HG03521 (cell line): ENCODE measurements around the gene NEK10.
"Not testable (repeated sequence)": the region's sequence is repeated elsewhere in the genome, so short reads cannot be mapped to it uniquely, and the experiment has no call there.

Experiments used
- ATAC-seq: cut with Tn5 transposase; IDR thresholded peaks from one replicate; pipeline ENCODE4 v1.9.1; 2021; ENCODE audit warnings: mild to moderate bottlenecking, moderate library complexity; ENCODE audit not compliant: unreplicated experiment

The NEK10 gene

DNA sequence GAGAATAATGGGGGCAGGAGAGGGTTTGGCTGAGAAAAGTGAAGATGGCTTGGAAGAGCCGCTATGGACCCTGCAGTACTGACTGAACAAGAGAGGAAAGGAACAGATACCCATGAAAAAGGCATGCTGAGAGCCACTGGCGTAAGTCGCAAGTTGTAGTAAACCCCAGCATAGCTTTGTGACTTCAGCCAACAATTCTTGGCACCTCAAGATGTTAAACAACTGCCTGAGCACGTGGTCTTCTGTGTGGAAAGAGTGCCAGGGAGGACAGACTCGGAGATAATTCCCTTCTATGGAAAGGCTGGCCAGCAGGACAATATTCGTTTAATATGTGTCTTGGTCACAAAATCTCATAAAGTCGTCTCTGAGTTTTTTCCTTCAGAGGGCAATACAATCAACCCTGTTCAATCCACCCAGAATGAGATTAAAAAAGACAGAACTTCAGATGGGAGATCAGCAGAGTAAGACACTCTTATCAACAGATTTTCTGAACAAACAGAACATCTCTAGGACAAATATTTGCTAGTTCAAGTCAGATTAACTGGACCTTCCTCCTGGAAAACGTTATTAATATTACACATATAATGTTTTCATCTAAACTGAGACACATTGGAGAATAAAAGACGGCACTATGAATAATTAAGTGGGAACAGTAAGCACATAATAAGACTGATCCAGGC is 49.2 kb downstream of the NEK10 start:
- no peak for ATAC-seq

DNA sequence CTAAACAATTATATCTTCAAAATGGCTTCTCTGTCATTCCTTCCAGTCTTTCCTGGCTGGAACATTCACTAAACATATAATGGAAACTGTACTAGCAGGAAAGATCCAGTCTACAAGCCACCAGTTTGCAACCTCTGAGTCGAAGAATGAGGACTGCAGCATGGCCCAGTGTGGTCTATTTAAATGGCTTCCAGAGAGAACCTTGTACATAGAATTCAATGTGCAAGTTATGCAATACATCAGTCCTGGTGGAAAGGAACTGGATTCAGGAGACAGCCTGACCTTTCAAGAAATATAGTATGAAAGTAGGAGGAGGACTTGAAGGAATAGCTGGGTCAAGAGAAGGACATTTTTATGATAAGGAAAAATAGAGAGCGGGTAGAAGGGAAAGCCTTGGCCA is 49.9 kb downstream of the NEK10 start:
- no peak for ATAC-seq

DNA sequence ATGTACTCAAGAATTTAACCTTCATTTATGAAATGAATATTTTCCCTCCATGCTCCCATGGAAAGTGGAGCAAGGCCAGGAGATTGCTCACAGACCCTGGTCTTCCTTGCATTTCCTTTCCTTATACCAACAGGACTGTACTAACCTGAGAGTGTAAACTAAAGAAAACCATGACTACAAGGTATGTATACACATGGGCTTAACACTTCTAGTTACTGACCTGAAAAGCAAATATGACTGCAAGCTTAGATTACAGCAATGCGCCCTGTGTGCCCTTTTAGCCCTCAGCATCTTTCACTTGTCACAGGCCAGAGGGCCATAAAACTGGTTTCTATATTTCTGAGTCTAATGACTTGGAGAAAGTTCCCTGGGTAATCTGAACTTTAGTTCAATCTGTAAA is 52.1 kb downstream of the NEK10 start:
- ATAC-seq, result no peak

DNA sequence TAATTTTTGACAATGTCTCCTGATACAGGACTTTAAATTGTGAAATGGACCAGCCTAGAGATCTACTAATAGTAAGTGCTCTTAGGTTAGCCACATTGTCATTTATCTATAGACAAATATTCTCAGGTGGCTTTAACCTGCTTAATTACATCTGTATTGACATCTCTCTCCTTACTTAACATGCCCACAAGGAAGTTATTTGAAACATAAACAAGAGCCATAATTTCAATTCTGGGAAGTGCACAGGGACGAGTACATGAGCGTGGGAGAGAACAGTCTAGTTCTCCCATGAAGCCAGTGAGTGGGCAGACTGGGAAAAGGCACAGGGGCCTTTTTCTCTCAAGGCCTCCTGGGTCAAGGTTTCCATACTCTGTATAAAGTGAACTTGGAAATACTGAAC is 54.2 kb downstream of the NEK10 start:
- ATAC-seq, result no peak

DNA sequence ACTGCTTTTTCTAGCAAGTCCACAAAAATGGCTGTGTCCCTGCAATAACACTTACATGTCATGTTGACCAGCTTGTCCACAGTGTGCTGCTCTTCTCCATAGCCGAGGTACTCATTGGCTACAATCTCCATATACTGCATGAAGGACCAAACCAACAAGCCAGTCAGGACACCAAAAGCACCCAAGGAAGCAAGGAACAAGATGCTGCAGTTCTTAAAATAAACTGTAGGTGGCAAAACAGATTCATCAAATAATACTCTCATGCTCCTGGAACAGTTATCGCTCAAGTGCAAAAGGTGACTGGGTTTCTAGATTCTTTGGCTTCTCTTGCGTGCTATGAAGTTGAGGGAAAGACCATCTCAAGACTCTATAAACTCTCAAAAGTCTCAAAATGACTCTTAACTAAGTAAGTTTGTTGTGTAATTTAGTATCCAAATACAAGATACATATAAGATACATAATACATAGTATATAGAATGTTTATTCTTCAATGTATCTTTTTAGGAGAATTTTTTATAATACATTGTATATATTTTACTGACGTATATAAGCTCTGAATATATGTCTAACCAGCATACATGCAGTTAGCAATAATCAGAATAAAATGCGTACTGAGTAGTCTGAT is 57.0 kb downstream of the NEK10 start:
- no peak for ATAC-seq

DNA sequence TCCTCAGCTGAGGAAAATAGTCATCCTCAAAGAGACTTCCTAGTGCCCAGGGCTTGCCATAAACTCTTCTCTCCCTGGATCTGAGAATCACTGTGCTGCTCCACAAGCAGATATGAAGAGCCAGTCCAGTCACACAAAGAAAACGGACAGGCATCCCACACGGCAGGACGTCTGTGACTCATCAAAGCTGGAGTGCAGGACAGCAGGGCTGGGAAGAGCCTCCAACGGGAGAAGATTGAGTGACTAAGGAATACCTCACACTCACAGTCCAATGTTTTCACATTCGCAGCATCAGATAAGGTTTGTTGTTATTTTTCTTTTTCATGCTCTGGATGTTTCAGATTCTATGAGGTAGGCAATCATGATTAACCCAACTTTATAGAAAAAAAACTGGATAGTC is 57.8 kb downstream of the NEK10 start:
- no peak for ATAC-seq

DNA sequence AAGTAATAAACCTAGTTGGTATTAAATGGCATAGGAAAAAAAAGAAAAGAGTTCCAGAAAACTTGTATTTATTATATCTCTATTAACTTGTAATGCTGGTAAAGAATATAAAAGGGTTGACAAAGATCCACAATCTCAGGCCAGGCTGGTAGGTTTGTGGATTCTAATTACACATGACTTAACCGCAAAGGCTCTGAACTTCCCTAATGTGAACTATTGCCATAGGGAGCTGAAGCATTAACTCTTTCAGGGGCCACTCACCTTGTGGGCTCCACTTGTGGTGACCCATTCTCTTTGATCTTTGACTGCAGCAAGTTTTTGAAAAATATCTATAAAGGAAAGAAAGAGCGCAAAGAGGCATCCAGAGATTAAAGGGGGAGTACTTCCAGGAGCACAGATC is 58.5 kb downstream of the NEK10 start:
- ATAC-seq, result no peak

DNA sequence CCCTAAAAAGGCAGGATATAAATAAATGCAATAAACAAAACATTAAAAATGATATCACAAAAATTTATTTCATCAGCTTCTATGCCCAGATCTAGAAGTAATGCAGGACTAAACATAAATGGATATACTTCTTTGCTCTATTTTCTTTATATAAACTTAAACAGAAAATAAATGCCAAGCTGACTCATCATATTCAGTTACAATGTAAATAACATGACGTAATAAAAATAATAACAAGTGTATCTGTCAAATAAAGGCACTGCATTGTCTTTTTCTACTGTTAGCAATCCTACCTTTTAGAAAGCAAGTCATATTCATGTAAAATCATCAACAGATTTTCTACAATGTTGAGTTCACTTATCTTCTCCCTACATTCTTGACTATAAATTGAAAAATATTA is 61.6 kb downstream of the NEK10 start:
- no peak for ATAC-seq

DNA sequence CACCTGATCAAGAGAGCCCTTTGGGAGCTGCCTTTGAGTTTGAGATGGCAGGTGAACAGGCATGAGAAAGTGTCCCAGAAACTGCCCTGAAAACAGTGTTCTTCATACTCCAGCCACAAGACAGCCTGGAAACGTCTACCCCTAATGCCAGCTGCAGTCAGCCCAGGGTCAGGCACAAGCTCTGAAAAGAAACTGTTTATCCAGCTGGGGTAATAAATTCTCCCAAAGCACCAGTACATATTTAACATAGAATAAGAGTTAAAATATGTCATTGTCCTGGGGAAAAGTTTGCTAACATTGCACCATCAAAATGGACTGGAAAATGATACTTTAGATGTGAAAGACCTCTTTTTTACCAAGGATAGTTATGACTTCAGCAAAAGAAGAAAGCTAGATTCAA is 66.3 kb downstream of the NEK10 start:
- ATAC-seq, result no peak

DNA sequence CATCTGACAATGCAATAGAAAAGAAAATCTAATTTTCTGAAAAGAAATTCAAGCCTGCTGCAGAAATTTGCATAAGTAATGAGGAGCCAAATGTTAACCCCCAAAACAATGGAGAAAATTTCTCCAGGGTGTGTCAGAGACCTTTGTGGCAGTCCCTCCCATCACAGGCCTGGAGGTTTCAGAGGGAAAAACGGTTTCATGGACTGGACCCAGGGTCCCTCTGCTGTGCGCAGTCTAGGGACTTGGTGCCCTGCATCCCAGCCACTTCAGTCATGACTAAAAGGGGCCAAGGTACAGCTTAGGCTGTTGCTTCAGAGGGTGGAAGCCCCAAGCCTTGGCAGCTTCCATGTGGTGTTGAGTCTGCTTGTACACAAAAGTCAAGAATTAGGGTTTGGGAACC is 70.2 kb downstream of the NEK10 start:
- ATAC-seq, result not testable (repeated sequence)

DNA sequence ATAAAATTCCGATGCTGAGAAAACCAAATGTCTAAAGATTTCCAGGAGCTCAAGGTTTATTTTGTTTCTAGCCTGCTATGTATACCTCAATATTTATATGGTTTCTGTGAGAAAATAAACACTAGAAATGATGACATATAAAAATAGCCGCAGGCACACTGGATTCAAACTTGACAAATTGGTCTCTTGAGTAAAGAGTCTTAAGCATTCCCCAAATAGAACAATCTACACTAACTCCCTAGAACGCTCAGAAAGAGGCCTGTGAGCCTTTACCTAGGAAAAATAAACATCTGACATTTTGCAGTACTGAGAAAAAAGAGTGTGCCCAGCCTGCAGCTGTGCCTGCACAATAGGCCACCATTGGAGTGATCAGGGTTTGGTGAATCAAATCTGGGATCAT is 75.2 kb downstream of the NEK10 start:
- no peak for ATAC-seq

DNA sequence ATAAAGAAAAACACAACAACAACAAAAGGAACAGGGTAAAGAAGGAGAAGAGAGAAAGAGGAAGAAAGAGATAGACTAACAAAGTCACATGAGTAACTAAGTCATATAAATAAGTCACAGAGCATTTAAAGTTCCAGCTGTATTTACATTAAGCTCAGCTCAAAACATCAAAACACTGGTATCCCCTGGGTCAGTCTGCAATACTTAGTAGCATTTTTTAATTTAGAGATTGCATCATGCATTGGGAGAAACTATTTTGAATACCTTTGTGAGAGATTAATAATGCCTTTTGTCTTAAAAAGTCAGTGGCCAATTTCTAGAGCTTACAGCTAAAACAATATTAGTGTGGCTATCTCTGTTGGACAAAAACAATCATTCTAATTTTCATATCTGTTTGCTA is 78.4 kb downstream of the NEK10 start:
- ATAC-seq, result no peak

DNA sequence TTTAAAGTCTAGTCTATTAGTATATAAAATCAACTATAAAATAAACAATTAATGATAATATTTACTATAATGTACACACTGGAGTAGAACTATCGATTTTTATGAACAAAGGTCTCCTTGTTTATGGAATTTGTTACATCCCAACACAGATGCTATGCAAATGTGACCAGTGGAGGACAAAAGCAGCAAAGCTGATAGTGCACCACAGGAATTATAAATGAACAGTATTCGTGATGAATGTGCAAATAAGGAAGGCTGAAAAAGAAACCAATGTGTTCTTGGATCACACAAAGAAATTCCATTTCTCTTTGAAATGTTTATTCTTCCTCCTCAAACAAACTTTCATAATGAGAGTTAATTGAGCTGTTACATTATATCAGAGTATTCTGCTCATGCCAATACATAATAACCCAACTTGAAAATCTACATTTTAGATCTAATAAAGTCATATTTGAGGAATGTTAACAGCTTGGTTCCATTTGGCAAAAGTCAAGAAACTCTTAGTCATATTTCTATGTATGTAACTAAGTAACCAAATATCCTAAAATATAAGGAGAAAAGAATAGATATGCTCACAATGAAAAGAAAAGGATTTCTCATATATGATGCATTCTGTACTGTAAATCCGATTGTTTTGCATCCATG is 79.3 kb downstream of the NEK10 start:
- no peak for ATAC-seq

DNA sequence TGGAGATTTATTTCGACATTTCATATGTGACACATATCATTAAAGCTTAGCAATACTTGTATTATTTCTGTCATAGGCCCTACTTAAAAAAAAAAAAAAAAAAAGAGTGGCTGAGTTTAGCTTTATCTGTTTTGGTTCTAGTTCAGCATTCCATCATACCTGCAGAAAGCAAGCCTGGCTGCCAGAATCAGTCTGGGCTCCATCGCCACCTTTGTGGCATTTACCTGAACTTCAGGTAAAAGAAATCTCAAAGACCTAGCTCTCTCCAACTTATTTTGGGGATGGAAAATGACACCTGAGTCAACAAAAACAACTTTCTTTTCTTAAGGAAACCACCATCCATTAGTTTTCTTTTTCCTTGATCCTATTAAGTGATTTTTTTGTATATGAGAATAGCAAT is 82.1 kb downstream of the NEK10 start:
- ATAC-seq, result no peak

DNA sequence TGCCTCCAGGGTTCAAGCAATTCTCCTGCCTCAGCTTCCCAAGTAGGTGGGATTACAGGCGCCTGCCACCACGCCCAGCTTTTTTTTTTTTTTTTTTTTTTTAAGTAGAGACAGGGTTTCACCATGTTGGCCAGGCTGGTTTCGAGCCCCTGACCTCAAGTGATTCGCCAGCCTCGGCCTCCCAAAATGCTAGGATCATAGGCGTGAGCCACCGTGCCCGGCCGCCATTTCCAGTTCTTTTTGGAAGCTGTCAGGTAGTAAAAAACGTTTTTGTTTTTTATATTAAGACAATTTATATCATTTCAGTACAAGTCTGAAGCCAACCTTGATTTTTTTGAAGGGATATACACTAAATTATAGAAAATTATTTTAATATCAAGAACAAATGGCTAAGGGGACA is 82.7 kb downstream of the NEK10 start:
- not testable (repeated sequence) for ATAC-seq

DNA sequence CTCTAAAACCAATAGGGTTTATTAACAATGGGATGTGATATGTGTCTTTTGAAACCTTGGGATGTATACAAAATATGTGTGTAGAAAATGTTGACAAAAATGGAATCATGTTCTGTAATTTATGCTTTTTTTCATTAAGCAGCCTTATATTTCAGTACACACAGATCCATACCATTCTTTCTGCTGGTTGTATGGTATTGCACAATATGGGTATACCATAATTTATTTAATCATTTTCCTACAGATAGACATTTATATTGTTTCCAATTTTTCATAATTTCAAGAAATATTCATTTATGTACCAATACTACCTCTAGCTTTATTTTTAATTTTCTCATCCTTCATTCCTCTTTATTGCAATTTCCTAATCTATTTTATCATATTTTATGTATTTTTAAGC is 83.5 kb downstream of the NEK10 start:
- ATAC-seq, result no peak

DNA sequence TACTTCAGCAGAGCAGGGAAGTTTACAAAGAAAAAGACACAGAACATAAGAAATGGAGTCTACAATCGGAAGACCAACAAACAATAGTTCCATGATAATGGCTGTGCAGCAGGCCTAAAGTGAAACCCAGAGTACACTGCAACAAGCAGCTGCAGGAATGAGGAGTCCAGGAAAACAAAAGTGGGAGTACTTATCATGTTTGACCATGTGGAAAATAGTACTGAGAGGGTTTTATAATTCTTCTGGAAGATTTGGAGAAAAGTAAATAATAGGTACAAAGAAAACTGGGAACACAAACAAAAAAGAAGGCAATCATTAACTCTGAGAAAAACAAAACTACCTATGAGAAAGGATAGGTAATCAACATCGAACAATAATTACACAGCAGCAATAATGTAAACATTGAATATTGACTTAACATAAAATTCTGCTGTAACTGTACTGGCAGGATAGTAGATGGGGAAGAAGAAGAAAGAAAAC is 87.5 kb downstream of the NEK10 start:
- no peak for ATAC-seq

DNA sequence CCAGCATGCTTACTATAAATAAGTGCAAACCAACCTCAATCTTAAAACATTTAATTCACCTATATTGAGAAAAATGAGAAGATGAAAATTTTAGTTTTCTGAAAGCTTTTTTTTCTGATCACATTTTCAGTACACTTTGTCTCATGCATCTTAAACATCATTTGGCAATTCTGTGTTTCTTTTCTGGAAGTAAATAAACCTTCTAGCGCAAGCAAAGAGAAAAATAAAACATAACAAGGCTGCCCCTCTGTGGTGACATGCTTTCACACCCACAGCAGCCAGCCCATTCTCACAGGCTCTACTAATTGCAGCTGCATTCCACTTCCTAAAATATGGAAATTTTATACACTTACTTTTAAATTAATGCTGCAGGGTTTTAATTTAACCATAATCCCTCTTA is 90.1 kb downstream of the NEK10 start:
- no peak for ATAC-seq

DNA sequence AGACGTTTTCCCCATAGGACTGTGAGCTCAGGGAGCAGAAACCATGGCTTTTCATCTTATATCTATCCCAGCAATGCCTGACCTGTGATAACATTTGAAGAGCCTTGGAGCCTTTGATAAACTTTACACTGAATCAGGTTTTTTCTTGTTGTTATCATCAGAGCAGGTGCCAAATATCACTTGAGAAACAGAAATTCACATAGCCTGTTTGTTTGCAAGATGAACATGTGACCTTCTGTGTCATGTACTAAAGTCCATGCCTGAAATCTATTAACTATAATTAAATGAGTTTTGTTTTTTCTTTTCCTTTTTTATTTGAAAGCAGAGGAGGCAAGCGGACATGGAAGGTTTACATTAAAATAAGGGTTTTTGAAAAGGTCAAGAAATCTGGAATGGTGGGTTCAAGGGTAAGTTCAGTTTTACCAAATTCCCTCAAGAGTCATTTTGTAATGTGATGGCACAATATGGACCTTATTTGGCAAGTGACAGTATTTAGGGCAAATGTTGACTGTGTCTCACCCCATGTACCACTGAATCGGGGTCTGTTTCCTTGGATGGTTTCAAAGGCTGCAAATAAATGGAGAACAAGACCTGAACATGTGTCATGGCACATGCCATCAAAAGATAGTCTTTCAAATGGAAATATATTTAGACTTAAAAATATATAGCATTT is 90.7 kb downstream of the NEK10 start:
- ATAC-seq, result no peak

DNA sequence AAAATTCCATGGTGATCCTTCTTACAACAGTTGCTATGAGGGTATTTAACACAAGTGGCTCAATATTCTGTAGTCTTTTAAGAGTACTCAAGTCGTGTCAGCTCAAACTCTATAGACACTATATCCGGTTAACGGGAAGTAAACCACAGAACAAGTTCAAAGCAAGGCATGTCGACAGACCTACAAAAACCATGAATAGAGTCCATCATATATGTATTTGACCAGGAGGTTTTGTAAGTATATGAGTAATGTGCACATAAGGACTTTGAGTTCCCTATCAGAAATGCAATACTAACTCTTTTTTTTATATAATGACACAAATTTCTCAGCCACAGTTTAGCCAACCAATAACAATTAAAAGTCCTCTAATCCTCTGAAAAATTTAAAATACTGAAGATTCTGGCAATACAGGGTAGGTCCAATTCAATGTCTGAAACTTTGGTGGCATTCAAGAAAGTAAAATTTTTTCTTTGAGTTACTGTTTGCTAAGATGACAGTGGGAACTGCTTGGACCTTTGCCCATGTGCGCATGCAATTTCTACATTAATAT is 93.7 kb downstream of the NEK10 start:
- no peak for ATAC-seq

DNA sequence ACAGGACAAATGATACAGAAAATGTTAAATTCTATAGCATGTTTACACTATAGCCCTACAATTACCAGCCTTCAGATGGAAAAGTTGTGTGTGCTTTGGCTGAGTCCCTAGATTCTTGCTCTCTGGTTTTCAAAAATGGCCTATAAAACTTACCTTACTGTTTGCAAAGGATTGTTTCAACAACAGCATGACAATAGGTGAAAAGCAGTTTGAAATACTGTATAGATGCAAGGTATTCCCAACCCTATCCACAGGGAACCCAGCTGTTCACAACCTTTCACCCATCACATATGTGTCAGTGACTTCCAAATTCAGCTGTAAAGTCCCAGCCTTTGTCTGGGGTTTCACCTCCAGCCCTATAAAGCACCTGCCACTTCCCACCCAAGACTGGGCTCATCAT is 97.3 kb downstream of the NEK10 start:
- no peak for ATAC-seq

DNA sequence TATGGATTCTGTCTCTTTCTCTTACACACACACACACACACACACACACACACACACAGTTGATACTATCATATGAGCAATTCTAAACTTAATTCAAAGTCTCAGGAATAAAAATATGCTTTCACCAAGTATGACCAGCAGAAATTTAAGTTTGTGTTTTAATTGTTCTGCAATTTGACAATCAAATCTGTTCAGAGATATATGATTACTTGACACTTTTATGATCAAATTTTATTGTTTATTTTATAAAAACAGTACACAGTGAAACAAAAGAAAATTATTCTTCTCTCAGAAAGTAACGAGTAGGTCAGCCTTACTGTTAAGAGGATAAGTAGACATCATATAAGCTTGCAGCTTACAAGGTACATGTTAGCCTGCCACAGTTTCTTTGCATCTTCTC is 114.3 kb downstream of the NEK10 start:
- ATAC-seq, result no peak
